NCI-H128 (cell line): ENCODE results near the gene MRFAP1.
"Not testable (repeated sequence)": the region's sequence is repeated elsewhere in the genome, so short reads cannot be mapped to it uniquely, and the experiment has no call there.

Source experiments
- DNase-seq: peaks from one replicate; lab custom pipeline; 2025; ENCODE audit not compliant: unreplicated experiment; lab: John Stamatoyannopoulos, UW

The MRFAP1 gene

GRCh38 chr4:6633091-6633906, 7.2 kb upstream of the MRFAP1 start:
- DNase-seq = no peak

- DNase-seq = no peak
These were observed 5.7 kb upstream of the MRFAP1 start for GRCh38 chr4:6634746-6635145.

- no peak for DNase-seq
These were observed 1.3 kb upstream of the MRFAP1 start for GRCh38 chr4:6639137-6639680.

GRCh38 chr4:6641164-6641970, 882 bp downstream of the MRFAP1 start:
- no peak for DNase-seq

- no peak for DNase-seq
These were observed 1.5 kb downstream of the MRFAP1 start for GRCh38 chr4:6641971-6642320.

GRCh38 chr4:6643141-6643847, 2.8 kb downstream of the MRFAP1 start:
- DNase-seq = no peak

- DNase-seq = no peak
These were observed 4.5 kb downstream of the MRFAP1 start for GRCh38 chr4:6644792-6645530.

GRCh38 chr4:6647169-6647568, 6.7 kb downstream of the MRFAP1 start:
- no peak for DNase-seq

GRCh38 chr4:6647582-6648230, 7.2 kb downstream of the MRFAP1 start:
- no peak for DNase-seq

- no peak for DNase-seq
These were observed 8.7 kb downstream of the MRFAP1 start for GRCh38 chr4:6649216-6649615.

GRCh38 chr4:6654211-6654610, 13.7 kb downstream of the MRFAP1 start:
- DNase-seq = not testable (repeated sequence)

- not testable (repeated sequence) for DNase-seq
These were observed 14.8 kb downstream of the MRFAP1 start for GRCh38 chr4:6655291-6655690.

- DNase-seq = no peak
These were observed 15.4 kb downstream of the MRFAP1 start for GRCh38 chr4:6655924-6656323.

GRCh38 chr4:6657242-6658208, 17.0 kb downstream of the MRFAP1 start:
- no peak for DNase-seq

GRCh38 chr4:6658209-6658595, 17.7 kb downstream of the MRFAP1 start:
- DNase-seq = no peak

- DNase-seq = no peak
These were observed 18.2 kb downstream of the MRFAP1 start for GRCh38 chr4:6658597-6659075.

GRCh38 chr4:6659897-6660296, 19.4 kb downstream of the MRFAP1 start:
- no peak for DNase-seq

GRCh38 chr4:6660430-6660829, 19.9 kb downstream of the MRFAP1 start:
- no peak for DNase-seq

GRCh38 chr4:6662591-6662990, 22.1 kb downstream of the MRFAP1 start:
- DNase-seq = no peak
